ENCODE data around the gene MTG2. TPM values are rescaled to one million over a fixed set of nuclear protein-coding genes. Genes with fewer than 3 reads are reported as not detected.

Gene MTG2
- total RNA-seq, 1 donor from 2014 or later, result 31.5 TPM

GRCh38 chr20:62235001-62235776 lies 52.4 kb downstream of the MTG2 start:
- TF ChIP-seq EZH2 (IDR thresholded peaks at IDR 0.05; ENCODE audit: insufficient read depth, low read length), result no peak
- TF ChIP-seq CTCF (IDR thresholded peaks at IDR 0.05; ENCODE audit: insufficient read depth, low read depth, low read length), result no peak
- Histone ChIP-seq H3K9ac (ENCODE audit: low read length) (no peak overlapping the region), H3K36me3 (ENCODE audit: insufficient read depth, low read length) (no peaks in the 10 kb centered on the region), H2AFZ (ENCODE audit: low read depth, low read length) (no peak overlapping the region), H3K79me2 (ENCODE audit: insufficient read depth, low read length) (peaks cover 14% of the 10 kb centered on the region), H3K27ac (ENCODE audit: low read depth, low read length) (no peak overlapping the region), H3K4me3 (ENCODE audit: insufficient read depth, low read depth, low read length) (no peak overlapping the region), H3K9me3 (ENCODE audit: insufficient read depth, low read depth, low read length) (peaks cover 3% of the 10 kb centered on the region), H3K27me3 (ENCODE audit: insufficient read depth, low read length) (no peaks in the 10 kb centered on the region), H3K4me1 (ENCODE audit: insufficient read depth, low read length) (peaks cover 9% of the 10 kb centered on the region), H3K4me2 (ENCODE audit: low read length) (no peak overlapping the region), H4K20me1 (ENCODE audit: insufficient read depth, low read length) (peaks cover 12% of the 10 kb centered on the region)
- H3K27me3 Mint-ChIP-seq (ENCODE audit: low read depth, unreplicated experiment), result peaks cover 10% of the 10 kb centered on the region
- DNase-seq (ENCODE audit: low read depth) (no peak), FAIRE-seq (no peak)
- H3K4me3 Mint-ChIP-seq (ENCODE audit: unreplicated experiment), result no peak overlapping the region
- H3K4me1 Mint-ChIP-seq (ENCODE audit: low read depth, unreplicated experiment), result peaks cover 4% of the 10 kb centered on the region
- H3K36me3 Mint-ChIP-seq (ENCODE audit: low read depth, unreplicated experiment), result peaks cover 3% of the 10 kb centered on the region
- H3K27ac Mint-ChIP-seq (ENCODE audit: unreplicated experiment), result no peak overlapping the region
- H3K9me3 Mint-ChIP-seq (ENCODE audit: unreplicated experiment), result peaks cover 3% of the 10 kb centered on the region

- Mint-ChIP-seq H3K4me1 (ENCODE audit: low read depth, unreplicated experiment) (peaks cover 4% of the 10 kb centered on the region), H3K27ac (ENCODE audit: unreplicated experiment) (no peak overlapping the region), H3K9me3 (ENCODE audit: unreplicated experiment) (peaks cover 3% of the 10 kb centered on the region), H3K4me3 (ENCODE audit: unreplicated experiment) (no peak overlapping the region), H3K27me3 (ENCODE audit: low read depth, unreplicated experiment) (peaks cover 10% of the 10 kb centered on the region), H3K36me3 (ENCODE audit: low read depth, unreplicated experiment) (peaks cover 5% of the 10 kb centered on the region)
- H3K4me1 ChIP-seq (ENCODE audit: insufficient read depth, low read length), result peaks cover 9% of the 10 kb centered on the region
- H4K20me1 ChIP-seq (ENCODE audit: insufficient read depth, low read length), result peaks cover 18% of the 10 kb centered on the region
- no peak overlapping the region for H3K9ac ChIP-seq (ENCODE audit: low read length)
- no peak overlapping the region for H3K4me3 ChIP-seq (ENCODE audit: insufficient read depth, low read depth, low read length)
- H3K27ac ChIP-seq (ENCODE audit: low read depth, low read length), result no peak overlapping the region
- H3K4me2 ChIP-seq (ENCODE audit: low read length), result no peak overlapping the region
- no peak overlapping the region for H2AFZ ChIP-seq (ENCODE audit: low read depth, low read length)
- H3K36me3 ChIP-seq (ENCODE audit: insufficient read depth, low read length), result no peaks in the 10 kb centered on the region
- no peak for TF ChIP-seq CTCF (IDR thresholded peaks at IDR 0.05; ENCODE audit: insufficient read depth, low read depth, low read length)
- TF ChIP-seq EZH2 (IDR thresholded peaks at IDR 0.05; ENCODE audit: insufficient read depth, low read length), result no peak
- no peaks in the 10 kb centered on the region for H3K27me3 ChIP-seq (ENCODE audit: insufficient read depth, low read length)
- H3K9me3 ChIP-seq (ENCODE audit: insufficient read depth, low read depth, low read length), result peaks cover 3% of the 10 kb centered on the region
- no peak for DNase-seq (ENCODE audit: low read depth)
- FAIRE-seq, result no peak
- H3K79me2 ChIP-seq (ENCODE audit: insufficient read depth, low read length), result peaks cover 20% of the 10 kb centered on the region
Measured at GRCh38 chr20:62235777-62236157, 52.9 kb downstream of the MTG2 start.

GRCh38 chr20:62236200-62236599 lies 53.4 kb downstream of the MTG2 start:
- Histone ChIP-seq H3K79me2 (ENCODE audit: insufficient read depth, low read length) (peaks cover 23% of the 10 kb centered on the region), H3K9ac (ENCODE audit: low read length) (no peak overlapping the region), H3K27ac (ENCODE audit: low read depth, low read length) (no peak overlapping the region), H3K9me3 (ENCODE audit: insufficient read depth, low read depth, low read length) (peaks cover 3% of the 10 kb centered on the region), H2AFZ (ENCODE audit: low read depth, low read length) (no peak overlapping the region), H3K4me3 (ENCODE audit: insufficient read depth, low read depth, low read length) (no peak overlapping the region), H3K4me1 (ENCODE audit: insufficient read depth, low read length) (peaks cover 9% of the 10 kb centered on the region), H3K4me2 (ENCODE audit: low read length) (no peak overlapping the region), H3K27me3 (ENCODE audit: insufficient read depth, low read length) (no peaks in the 10 kb centered on the region), H4K20me1 (ENCODE audit: insufficient read depth, low read length) (peaks cover 22% of the 10 kb centered on the region), H3K36me3 (ENCODE audit: insufficient read depth, low read length) (no peaks in the 10 kb centered on the region)
- Mint-ChIP-seq H3K36me3 (ENCODE audit: low read depth, unreplicated experiment) (peaks cover 5% of the 10 kb centered on the region), H3K9me3 (ENCODE audit: unreplicated experiment) (peaks cover 3% of the 10 kb centered on the region), H3K4me3 (ENCODE audit: unreplicated experiment) (peak overlapping the region; percentile 17), H3K27me3 (ENCODE audit: low read depth, unreplicated experiment) (peaks cover 7% of the 10 kb centered on the region), H3K4me1 (ENCODE audit: low read depth, unreplicated experiment) (peaks cover 4% of the 10 kb centered on the region), H3K27ac (ENCODE audit: unreplicated experiment) (no peak overlapping the region)
- FAIRE-seq (no peak), DNase-seq (ENCODE audit: low read depth) (no peak)
- TF ChIP-seq CTCF (IDR thresholded peaks at IDR 0.05; ENCODE audit: insufficient read depth, low read depth, low read length), result no peak
- no peak for TF ChIP-seq EZH2 (IDR thresholded peaks at IDR 0.05; ENCODE audit: insufficient read depth, low read length)

Measured in astrocyte (in vitro differentiated cells and primary cell).